MM.1S (cell line): ENCODE measurements around the gene FAF1.

ENCODE experiments used
- EZH2 ChIP-seq: fragments of 300-600 bp; sonication (generic); optimal IDR thresholded peaks from 2 replicates; pipeline ENCODE3; 2017; ENCODE audit warnings: low read depth, mild to moderate bottlenecking, antibody characterized with exemption, low read length, mixed read lengths
- EZH2phosphoT487 ChIP-seq: fragments of 300-600 bp; sonication (generic); IDR thresholded peaks from 2 replicates; pipeline ENCODE4 v1.6.1; 2018; ENCODE audit warnings: antibody characterized with exemption, low read length
- TF ChIP-seq, protein P1 (sequence below): fragments of 300-600 bp; sonication (generic); IDR thresholded peaks from 2 replicates; pipeline ENCODE4 v1.5.1; 2016; ENCODE audit warnings: antibody characterized with exemption, low read length, mixed read lengths

DNA sequence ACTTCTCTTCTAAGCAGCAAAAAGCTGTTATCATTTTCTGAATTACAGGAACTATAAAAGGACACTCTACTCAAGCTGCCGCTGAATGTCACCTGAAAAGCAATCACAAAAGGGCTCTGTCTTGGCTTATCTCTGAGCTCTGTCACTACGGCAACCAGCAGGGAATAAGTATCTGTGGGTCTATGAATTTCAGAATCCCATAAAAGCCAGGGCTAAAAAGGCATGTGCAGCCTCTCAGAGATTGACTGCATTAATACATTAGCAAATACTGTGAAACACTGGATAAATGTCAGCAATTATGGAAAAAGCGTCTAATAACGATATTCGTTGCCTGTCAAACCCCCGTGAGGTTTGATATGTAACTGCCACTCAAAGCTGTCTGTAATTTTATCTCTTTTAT, 326.6 kb downstream of the FAF1 start:
- TF ChIP-seq, protein P1, sequence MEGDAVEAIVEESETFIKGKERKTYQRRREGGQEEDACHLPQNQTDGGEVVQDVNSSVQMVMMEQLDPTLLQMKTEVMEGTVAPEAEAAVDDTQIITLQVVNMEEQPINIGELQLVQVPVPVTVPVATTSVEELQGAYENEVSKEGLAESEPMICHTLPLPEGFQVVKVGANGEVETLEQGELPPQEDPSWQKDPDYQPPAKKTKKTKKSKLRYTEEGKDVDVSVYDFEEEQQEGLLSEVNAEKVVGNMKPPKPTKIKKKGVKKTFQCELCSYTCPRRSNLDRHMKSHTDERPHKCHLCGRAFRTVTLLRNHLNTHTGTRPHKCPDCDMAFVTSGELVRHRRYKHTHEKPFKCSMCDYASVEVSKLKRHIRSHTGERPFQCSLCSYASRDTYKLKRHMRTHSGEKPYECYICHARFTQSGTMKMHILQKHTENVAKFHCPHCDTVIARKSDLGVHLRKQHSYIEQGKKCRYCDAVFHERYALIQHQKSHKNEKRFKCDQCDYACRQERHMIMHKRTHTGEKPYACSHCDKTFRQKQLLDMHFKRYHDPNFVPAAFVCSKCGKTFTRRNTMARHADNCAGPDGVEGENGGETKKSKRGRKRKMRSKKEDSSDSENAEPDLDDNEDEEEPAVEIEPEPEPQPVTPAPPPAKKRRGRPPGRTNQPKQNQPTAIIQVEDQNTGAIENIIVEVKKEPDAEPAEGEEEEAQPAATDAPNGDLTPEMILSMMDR, result no peak
- TF ChIP-seq EZH2phosphoT487 (no peak), EZH2 (no peak)
